A549 treated with Mapracorat at 1 μM for 4 hours (cell line): Measurements from ENCODE around the gene TUBB2B. TPM values are rescaled to one million over a fixed set of nuclear protein-coding genes. Genes with fewer than 3 reads are reported as not detected.

Source experiments
- total RNA-seq: library from RNA; stranded (reverse); fragments of 200-300 nt; extraction: Qiagen RNA extraction; gene quantifications from 5 replicates; pipeline ENCODE4 v1.2.3, GENCODE V29; 2022

TUBB2B gene
- 12.6 to 15.2 TPM (median 14.4 TPM) in 5 replicates for total RNA-seq

GRCh38 chr6:3227363-3228045 is at the start of gene TUBB2B:
TUBB2B (minus strand) TSS chr6:3227653; CDS start chr6:3227543, 110 bp downstream.

DNA sequence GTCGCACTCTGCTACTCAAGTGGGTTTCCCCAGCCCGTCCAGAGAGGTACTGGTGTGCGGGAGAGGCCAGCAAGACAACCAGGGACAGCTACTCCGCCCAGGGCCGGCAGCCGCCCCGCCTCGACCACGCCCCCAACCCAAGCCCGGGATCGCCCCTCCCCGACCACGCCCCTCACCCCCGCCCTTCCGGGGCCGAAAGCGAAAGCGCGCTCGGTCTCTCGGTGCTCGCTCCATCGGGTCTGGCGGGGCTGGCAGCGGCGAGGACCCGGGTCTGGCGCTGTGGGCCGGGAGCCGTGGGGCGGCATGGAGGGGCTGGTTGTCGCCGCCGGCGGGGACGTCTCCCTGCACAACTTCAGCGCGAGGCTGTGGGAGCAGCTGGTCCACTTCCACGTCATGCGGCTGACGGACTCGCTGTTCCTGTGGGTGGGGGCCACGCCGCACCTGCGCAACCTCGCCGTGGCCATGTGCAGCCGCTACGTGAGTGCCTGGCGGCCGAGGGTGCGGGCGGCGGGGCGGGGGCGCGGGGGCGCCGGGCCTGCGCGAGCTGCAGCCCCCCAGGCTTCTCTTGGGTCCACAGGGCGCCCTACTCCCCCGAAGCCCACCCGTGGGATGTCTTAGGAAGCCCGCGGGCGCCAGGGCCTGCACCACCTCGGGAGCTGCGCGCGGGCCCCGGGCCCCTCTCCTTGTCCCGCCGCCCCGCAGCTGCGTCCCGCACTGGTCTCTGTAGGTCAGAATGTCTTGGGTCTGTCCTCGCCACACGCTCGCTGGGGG is 31.5 kb upstream of the TUBB2B start, which contains the start of gene PSMG4:
TSS of gene PSMG4 (plus strand) at position 228 of the 771 bp plus-strand sequence. CDS start at position 304, 76 bp downstream.

Other genes starting within 250 kb of the TUBB2B start
- gene NQO2, start 227.8 kb downstream of the TUBB2B start, total RNA-seq, result 55.4 to 78.5 TPM (median 71.6 TPM) in 5 replicates
- gene RIPK1, start 159.2 kb downstream of the TUBB2B start, total RNA-seq, result 11.3 to 13.9 TPM (median 12.3 TPM) in 5 replicates
- 19.6 to 27.9 TPM (median 24.8 TPM) in 5 replicates for gene BPHL, start 108.9 kb downstream of the TUBB2B start, total RNA-seq
- gene TUBB2A, start 70.1 kb downstream of the TUBB2B start, total RNA-seq, result 82.9 to 104 TPM (median 96.7 TPM) in 5 replicates
- gene PSMG4, start 31.3 kb upstream of the TUBB2B start, total RNA-seq, result 20.6 to 30.2 TPM (median 27.6 TPM) in 5 replicates
- 6.7 to 10.0 TPM (median 9.1 TPM) in 5 replicates for gene SLC22A23, start 229.4 kb upstream of the TUBB2B start, total RNA-seq